ENCODE results near the gene MOB3C.

- TF ChIP-seq POLR2A (IDR thresholded peaks at IDR 0.05; ENCODE audit: low read depth, low read length) (no peak), POLR2AphosphoS5 (IDR thresholded peaks at IDR 0.05; ENCODE audit: low read depth, low read length) (no peak), TAF1 (IDR thresholded peaks at IDR 0.05; ENCODE audit: borderline replicate concordance, low read depth, low read length) (no peak)
Observed at GRCh38 chr1:46654012-46654411, 37.4 kb upstream of the MOB3C start.
